Measurements from ENCODE around the gene FIBCD1.
A peak's percentile ranks its signal among the peaks of the same experiment; 100 is the strongest.

The FIBCD1 gene

GRCh38 chr9:130895038-130895437 is 44.0 kb downstream of the FIBCD1 start:
- no peak for TF ChIP-seq CTCF (IDR thresholded peaks at IDR 0.05; ENCODE audit: borderline replicate concordance, insufficient read depth, low read depth, low read length)
- no peak overlapping the region for H3K4me3 ChIP-seq (ENCODE audit: low read depth, low read length)

- TF ChIP-seq CTCF (IDR thresholded peaks at IDR 0.05; ENCODE audit: borderline replicate concordance, insufficient read depth, low read depth, low read length), result no peak
- no peak overlapping the region for H3K4me3 ChIP-seq (ENCODE audit: low read depth, low read length)
Observed at GRCh38 chr9:130894546-130894945, 44.5 kb downstream of the FIBCD1 start.

GRCh38 chr9:130893341-130894101 is 45.5 kb downstream of the FIBCD1 start:
- TF ChIP-seq CTCF (IDR thresholded peaks at IDR 0.05; ENCODE audit: borderline replicate concordance, insufficient read depth, low read depth, low read length), result peak; percentile 15; the same call in 1 of the 2 replicates

GRCh38 chr9:130892477-130893304 is 46.4 kb downstream of the FIBCD1 start:
- no peak for TF ChIP-seq CTCF (IDR thresholded peaks at IDR 0.05; ENCODE audit: borderline replicate concordance, insufficient read depth, low read depth, low read length)
- H3K4me3 ChIP-seq (ENCODE audit: low read depth, low read length), result no peak overlapping the region

More at GRCh38 chr9:130893341-130894101, 45.5 kb downstream of the FIBCD1 start:
- H3K4me3 ChIP-seq (ENCODE audit: low read depth, low read length), result no peak overlapping the region

GRCh38 chr9:130891688-130892476 is 47.2 kb downstream of the FIBCD1 start:
- H3K4me3 ChIP-seq (ENCODE audit: low read depth, low read length), result no peak overlapping the region
- no peak for TF ChIP-seq CTCF (IDR thresholded peaks at IDR 0.05; ENCODE audit: borderline replicate concordance, insufficient read depth, low read depth, low read length)

- TF ChIP-seq CTCF (IDR thresholded peaks at IDR 0.05; ENCODE audit: borderline replicate concordance, insufficient read depth, low read depth, low read length), result no peak
- no peak overlapping the region for H3K4me3 ChIP-seq (ENCODE audit: low read depth, low read length)
Observed at GRCh38 chr9:130890870-130891687, 48.0 kb downstream of the FIBCD1 start.
